SK-N-SH treated with all-trans-retinoic acid at 6 μM for 48 hours (cell line): Measurements from ENCODE around the gene EPGN.
A peak's percentile ranks its signal among the peaks of the same experiment; 100 is the strongest.

Experiments
- ATAC-seq: fragments of 200-7000 bp; cut with Tn5 transposase; 3 replicates; pipeline ENCODE4 v1.9.1; 2020; ENCODE audit warnings: mild to moderate bottlenecking, moderate library complexity
- ARNTL ChIP-seq: fragments of 450-650 bp; formaldehyde crosslinking; IDR thresholded peaks from 2 replicates; pipeline ENCODE4 v1.5.0; 2020; ENCODE audit warnings: low read depth, mild to moderate bottlenecking, moderate library complexity, borderline replicate concordance
- CSDC2 ChIP-seq: fragments of 250-450 bp; sonication (Bioruptor Pico); IDR thresholded peaks from 2 replicates; pipeline ENCODE4 v1.5.0; 2020; ENCODE audit warnings: mild to moderate bottlenecking, moderate library complexity
- ESRRG ChIP-seq: fragments of 250-450 bp; sonication (Bioruptor Pico); IDR thresholded peaks from 2 replicates; pipeline ENCODE4 v1.6.1; 2021; ENCODE audit warnings: mild to moderate bottlenecking
- GLIS3 ChIP-seq: fragments of 250-450 bp; sonication (Bioruptor Pico); IDR thresholded peaks from 2 replicates; pipeline ENCODE4 v1.5.0; 2020; ENCODE audit warnings: mild to moderate bottlenecking, moderate library complexity
- OSR1 ChIP-seq: fragments of 250-450 bp; sonication (Bioruptor Pico); IDR thresholded peaks from 2 replicates; pipeline ENCODE4 v1.8.0; 2022; ENCODE audit warnings: moderate library complexity, mild to moderate bottlenecking, inconsistent platforms
- POU6F1 ChIP-seq: fragments of 250-450 bp; sonication (Bioruptor Pico); IDR thresholded peaks from 2 replicates; pipeline ENCODE4 v1.8.0; 2021; ENCODE audit warnings: low read depth, mild to moderate bottlenecking, moderate library complexity, borderline replicate concordance
- PPARA ChIP-seq: fragments of 250-450 bp; sonication (Bioruptor Pico); IDR thresholded peaks from 2 replicates; pipeline ENCODE4 v1.5.0; 2020; ENCODE audit warnings: mild to moderate bottlenecking, borderline replicate concordance
- RARB ChIP-seq: fragments of 250-450 bp; sonication (Bioruptor Pico); IDR thresholded peaks from 2 replicates; pipeline ENCODE4 v1.8.0; 2021; ENCODE audit warnings: mild to moderate bottlenecking, moderate library complexity
- SNAI2 ChIP-seq: fragments of 250-450 bp; sonication (Bioruptor Pico); IDR thresholded peaks from 2 replicates; pipeline ENCODE4 v1.5.0; 2020; ENCODE audit warnings: mild to moderate bottlenecking, moderate library complexity
- TCF4 ChIP-seq: fragments of 250-450 bp; sonication (Bioruptor Pico); IDR thresholded peaks from 2 replicates; pipeline ENCODE4 v1.8.0; 2021; ENCODE audit warnings: mild to moderate bottlenecking, moderate library complexity, borderline replicate concordance
- TOX ChIP-seq: fragments of 250-450 bp; sonication (Bioruptor Pico); IDR thresholded peaks from 2 replicates; pipeline ENCODE4 v1.8.0; 2021; ENCODE audit warnings: mild to moderate bottlenecking, moderate library complexity, borderline replicate concordance
- TSHZ2 ChIP-seq: fragments of 250-450 bp; sonication (Bioruptor Pico); IDR thresholded peaks from 2 replicates; pipeline ENCODE4 v1.5.0; 2020; ENCODE audit warnings: mild to moderate bottlenecking, moderate library complexity
- ZC3H10 ChIP-seq: fragments of 250-450 bp; sonication (Bioruptor Pico); IDR thresholded peaks from 2 replicates; pipeline ENCODE4 v1.5.1; 2021; ENCODE audit warnings: mild to moderate bottlenecking, moderate library complexity
- ZFP3 ChIP-seq: fragments of 250-450 bp; sonication (Bioruptor Pico); IDR thresholded peaks from 2 replicates; pipeline ENCODE4 v1.5.0; 2020; ENCODE audit warnings: mild to moderate bottlenecking, moderate library complexity
- ZFP30 ChIP-seq: fragments of 450-650 bp; formaldehyde crosslinking; IDR thresholded peaks from 2 replicates; pipeline ENCODE4 v1.5.0; 2022; ENCODE audit warnings: mild to moderate bottlenecking, moderate library complexity
- ZNF70 ChIP-seq: fragments of 450-650 bp; formaldehyde crosslinking; IDR thresholded peaks from 2 replicates; pipeline ENCODE4 v1.5.0; 2020; ENCODE audit warnings: mild to moderate bottlenecking, moderate library complexity
- ZNF8 ChIP-seq: fragments of 450-650 bp; formaldehyde crosslinking; IDR thresholded peaks from 2 replicates; pipeline ENCODE4 v1.5.0; 2020; ENCODE audit warnings: mild to moderate bottlenecking, moderate library complexity
- TF ChIP-seq, protein P1 (sequence below): fragments of 250-450 bp; sonication (Bioruptor Pico); IDR thresholded peaks from 2 replicates; pipeline ENCODE4 v1.5.1; 2021; ENCODE audit warnings: mild to moderate bottlenecking, moderate library complexity
- TF ChIP-seq, protein P2 (sequence below): fragments of 250-450 bp; sonication (Bioruptor Pico); IDR thresholded peaks from 2 replicates; pipeline ENCODE4 v1.8.0; 2020; ENCODE audit warnings: mild to moderate bottlenecking, moderate library complexity, borderline replicate concordance
- TF ChIP-seq, protein P3 (sequence below): fragments of 250-450 bp; sonication (Bioruptor Pico); IDR thresholded peaks from 2 replicates; pipeline ENCODE4 v1.5.1; 2020; ENCODE audit warnings: low read depth, mild to moderate bottlenecking, moderate library complexity

Gene EPGN, protein sequence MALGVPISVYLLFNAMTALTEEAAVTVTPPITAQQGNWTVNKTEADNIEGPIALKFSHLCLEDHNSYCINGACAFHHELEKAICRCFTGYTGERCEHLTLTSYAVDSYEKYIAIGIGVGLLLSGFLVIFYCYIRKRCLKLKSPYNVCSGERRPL

GRCh38 chr4:74308215-74308614, at the start of gene EPGN:
Gene EPGN, plus strand, starts transcription at chr4:74308470. Its CDS starts 64 bp downstream, at chr4:74308534.
- TF ChIP-seq ZNF70 (CRISPR knock-in tag), result no peak
- no peak for TF ChIP-seq ESRRG
- TF ChIP-seq, protein P1, sequence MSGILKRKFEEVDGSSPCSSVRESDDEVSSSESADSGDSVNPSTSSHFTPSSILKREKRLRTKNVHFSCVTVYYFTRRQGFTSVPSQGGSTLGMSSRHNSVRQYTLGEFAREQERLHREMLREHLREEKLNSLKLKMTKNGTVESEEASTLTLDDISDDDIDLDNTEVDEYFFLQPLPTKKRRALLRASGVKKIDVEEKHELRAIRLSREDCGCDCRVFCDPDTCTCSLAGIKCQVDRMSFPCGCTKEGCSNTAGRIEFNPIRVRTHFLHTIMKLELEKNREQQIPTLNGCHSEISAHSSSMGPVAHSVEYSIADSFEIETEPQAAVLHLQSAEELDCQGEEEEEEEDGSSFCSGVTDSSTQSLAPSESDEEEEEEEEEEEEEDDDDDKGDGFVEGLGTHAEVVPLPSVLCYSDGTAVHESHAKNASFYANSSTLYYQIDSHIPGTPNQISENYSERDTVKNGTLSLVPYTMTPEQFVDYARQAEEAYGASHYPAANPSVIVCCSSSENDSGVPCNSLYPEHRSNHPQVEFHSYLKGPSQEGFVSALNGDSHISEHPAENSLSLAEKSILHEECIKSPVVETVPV (CRISPR knock-in tag), result no peak
- no peak for TF ChIP-seq RARB (CRISPR knock-in tag)
- no peak for TF ChIP-seq POU6F1 (CRISPR knock-in tag)
- TF ChIP-seq ZFP30, result no peak
- TF ChIP-seq TSHZ2 (CRISPR knock-in tag), result no peak
- no peak for TF ChIP-seq OSR1 (CRISPR knock-in tag)
- TF ChIP-seq ZC3H10 (CRISPR knock-in tag), result no peak
- no peak for TF ChIP-seq PPARA (CRISPR knock-in tag)
- TF ChIP-seq ZNF8 (CRISPR knock-in tag), result no peak
- no peak for TF ChIP-seq TOX (CRISPR knock-in tag)
- TF ChIP-seq ZFP3 (CRISPR knock-in tag), result no peak
- no peak for TF ChIP-seq CSDC2 (CRISPR knock-in tag)
- TF ChIP-seq, protein P2, sequence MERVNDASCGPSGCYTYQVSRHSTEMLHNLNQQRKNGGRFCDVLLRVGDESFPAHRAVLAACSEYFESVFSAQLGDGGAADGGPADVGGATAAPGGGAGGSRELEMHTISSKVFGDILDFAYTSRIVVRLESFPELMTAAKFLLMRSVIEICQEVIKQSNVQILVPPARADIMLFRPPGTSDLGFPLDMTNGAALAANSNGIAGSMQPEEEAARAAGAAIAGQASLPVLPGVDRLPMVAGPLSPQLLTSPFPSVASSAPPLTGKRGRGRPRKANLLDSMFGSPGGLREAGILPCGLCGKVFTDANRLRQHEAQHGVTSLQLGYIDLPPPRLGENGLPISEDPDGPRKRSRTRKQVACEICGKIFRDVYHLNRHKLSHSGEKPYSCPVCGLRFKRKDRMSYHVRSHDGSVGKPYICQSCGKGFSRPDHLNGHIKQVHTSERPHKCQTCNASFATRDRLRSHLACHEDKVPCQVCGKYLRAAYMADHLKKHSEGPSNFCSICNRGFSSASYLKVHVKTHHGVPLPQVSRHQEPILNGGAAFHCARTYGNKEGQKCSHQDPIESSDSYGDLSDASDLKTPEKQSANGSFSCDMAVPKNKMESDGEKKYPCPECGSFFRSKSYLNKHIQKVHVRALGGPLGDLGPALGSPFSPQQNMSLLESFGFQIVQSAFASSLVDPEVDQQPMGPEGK (CRISPR knock-in tag), result no peak
- no peak for TF ChIP-seq ARNTL (CRISPR knock-in tag)
- peak; percentile 67 for ATAC-seq

DNA sequence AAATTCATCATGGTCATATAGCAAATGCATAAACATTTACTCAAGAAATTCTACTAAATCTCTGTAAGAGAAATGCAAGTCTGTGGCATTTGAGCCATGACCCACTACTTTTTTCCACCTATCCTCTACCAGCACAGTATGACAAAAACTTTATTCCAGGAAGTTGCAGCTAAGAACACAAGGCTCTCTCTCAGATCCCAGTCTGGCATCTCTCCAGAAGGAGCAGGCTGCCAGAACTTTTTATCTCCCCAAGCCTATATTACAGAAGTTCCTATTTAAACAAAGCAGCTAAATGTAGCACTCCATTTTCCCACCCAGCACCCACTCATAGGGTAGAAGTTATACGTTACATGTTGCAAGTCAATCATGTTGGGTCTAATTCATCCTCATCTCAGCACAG, 49.3 kb upstream of the EPGN start:
- ATAC-seq, result no peak
- TF ChIP-seq GLIS3 (CRISPR knock-in tag), result no peak
- no peak for TF ChIP-seq SNAI2 (CRISPR knock-in tag)
- no peak for TF ChIP-seq ZFP3 (CRISPR knock-in tag)
- TF ChIP-seq, protein P3, sequence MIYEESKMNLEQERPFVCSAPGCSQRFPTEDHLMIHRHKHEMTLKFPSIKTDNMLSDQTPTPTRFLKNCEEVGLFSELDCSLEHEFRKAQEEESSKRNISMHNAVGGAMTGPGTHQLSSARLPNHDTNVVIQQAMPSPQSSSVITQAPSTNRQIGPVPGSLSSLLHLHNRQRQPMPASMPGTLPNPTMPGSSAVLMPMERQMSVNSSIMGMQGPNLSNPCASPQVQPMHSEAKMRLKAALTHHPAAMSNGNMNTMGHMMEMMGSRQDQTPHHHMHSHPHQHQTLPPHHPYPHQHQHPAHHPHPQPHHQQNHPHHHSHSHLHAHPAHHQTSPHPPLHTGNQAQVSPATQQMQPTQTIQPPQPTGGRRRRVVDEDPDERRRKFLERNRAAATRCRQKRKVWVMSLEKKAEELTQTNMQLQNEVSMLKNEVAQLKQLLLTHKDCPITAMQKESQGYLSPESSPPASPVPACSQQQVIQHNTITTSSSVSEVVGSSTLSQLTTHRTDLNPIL (CRISPR knock-in tag), result no peak
- TF ChIP-seq TCF4, result no peak
- TF ChIP-seq RARB (CRISPR knock-in tag), result no peak
- no peak for TF ChIP-seq OSR1 (CRISPR knock-in tag)
- TF ChIP-seq POU6F1 (CRISPR knock-in tag), result no peak
- TF ChIP-seq, protein P2 (CRISPR knock-in tag), result no peak
- TF ChIP-seq ESRRG, result no peak
